Natural killer cell treated with Interleukin-12 subunit alpha and Interleukin-12 subunit beta and Interleukin-15 and Interleukin-18, amount 100 ng/mL, for 72 hours (primary cell): ENCODE data around the gene BRAT1. TPM values are rescaled to one million over a fixed set of nuclear protein-coding genes. Genes with fewer than 3 reads are reported as not detected.

Experiments
- ATAC-seq, 2 donors: fragments of 150-1000 bp; cut with Tn5 transposase in 1 of 2; sonication (Bioruptor Pico), chemical (Tn5 transposase) in 1 of 2; 2 replicates each; pipeline ENCODE4 v1.10.0; 2021
- DNase-seq: peaks from one replicate; pipeline ENCODE4 v3.0.0; 2022; ENCODE audit warnings: low spot score
- H3K27ac Mint-ChIP-seq, 2 donors: 1 replicate in 1 of 2; 2 replicates in 1 of 2; pipeline ENCODE4 v1.8.0; 2022; ENCODE audit warnings: mixed read lengths in 2 of 2, mild to moderate bottlenecking in 1 of 2, moderate library complexity in 1 of 2
- H3K27me3 Mint-ChIP-seq, 2 donors: 1 replicate in 1 of 2; 2 replicates in 1 of 2; pipeline ENCODE4 v1.8.0; 2022; ENCODE audit warnings: mixed read lengths in 2 of 2
- H3K36me3 Mint-ChIP-seq: one replicate; pipeline ENCODE4 v1.8.0; 2022; ENCODE audit warnings: mixed read lengths
- H3K4me1 Mint-ChIP-seq, 2 donors: 1 replicate in 1 of 2; 2 replicates in 1 of 2; pipeline ENCODE4 v1.8.0; 2022; ENCODE audit warnings: low read depth in 2 of 2, mixed read lengths in 2 of 2, mild to moderate bottlenecking in 1 of 2
- H3K4me3 Mint-ChIP-seq: one replicate; pipeline ENCODE4 v1.8.0; 2022; ENCODE audit warnings: mixed read lengths
- H3K9me3 Mint-ChIP-seq: 2 replicates; pipeline ENCODE4 v1.8.0; 2022; ENCODE audit warnings: mixed read lengths
- total RNA-seq, 2 donors: library from RNA; stranded (reverse); gene quantifications; one replicate each; pipeline ENCODE4 v1.2.3, GENCODE V29; 2022

BRAT1 gene
- total RNA-seq, 2 donors from 2014 or later: 27.0 to 61.4 TPM

GRCh38 chr7:2507208-2507916, 48.0 kb downstream of the BRAT1 start:
- H3K9me3 Mint-ChIP-seq: no peaks in the 10 kb centered on the region
- H3K27me3 Mint-ChIP-seq: no peaks in the 10 kb centered on the region
- no peak for ATAC-seq
- H3K4me1 Mint-ChIP-seq: peaks cover 18 to 26% of the 10 kb centered on the region in 2 donors
- no peak overlapping the region for H3K27ac Mint-ChIP-seq
- no peaks in the 10 kb centered on the region for H3K36me3 Mint-ChIP-seq
- DNase-seq: no peak
- no peak overlapping the region for H3K4me3 Mint-ChIP-seq

- H3K4me3 Mint-ChIP-seq: no peak overlapping the region
Measured at GRCh38 chr7:2505401-2505800, 49.9 kb downstream of the BRAT1 start.

GRCh38 chr7:2504889-2505375, 50.4 kb downstream of the BRAT1 start:
- Mint-ChIP-seq H3K27ac (no peak overlapping the region), H3K4me1 (peaks cover 13 to 17% of the 10 kb centered on the region in 2 donors), H3K4me3 (no peak overlapping the region), H3K9me3 (no peaks in the 10 kb centered on the region), H3K27me3 (no peaks in the 10 kb centered on the region), H3K36me3 (no peaks in the 10 kb centered on the region)
- DNase-seq (no peak), ATAC-seq (no peak)

More at GRCh38 chr7:2505401-2505800, 49.9 kb downstream of the BRAT1 start:
- H3K27ac Mint-ChIP-seq: no peak overlapping the region
- ATAC-seq (no peak), DNase-seq (no peak)
- no peaks in the 10 kb centered on the region for H3K9me3 Mint-ChIP-seq
- H3K27me3 Mint-ChIP-seq: no peaks in the 10 kb centered on the region
- peaks cover 13 to 20% of the 10 kb centered on the region in 2 donors for H3K4me1 Mint-ChIP-seq
- no peaks in the 10 kb centered on the region for H3K36me3 Mint-ChIP-seq

- H3K9me3 Mint-ChIP-seq: no peaks in the 10 kb centered on the region
- no peaks in the 10 kb centered on the region for H3K27me3 Mint-ChIP-seq
- peaks cover 11 to 15% of the 10 kb centered on the region in 2 donors for H3K4me1 Mint-ChIP-seq
- no peak for DNase-seq
- no peak overlapping the region for H3K4me3 Mint-ChIP-seq
- no peak for ATAC-seq
- no peak overlapping the region for H3K27ac Mint-ChIP-seq
- H3K36me3 Mint-ChIP-seq: no peaks in the 10 kb centered on the region
Measured at GRCh38 chr7:2504128-2504888, 51.0 kb downstream of the BRAT1 start.

GRCh38 chr7:2503056-2503941, 52.0 kb downstream of the BRAT1 start:
- H3K27me3 Mint-ChIP-seq: no peaks in the 10 kb centered on the region
- H3K9me3 Mint-ChIP-seq: no peaks in the 10 kb centered on the region
- H3K4me3 Mint-ChIP-seq: no peak overlapping the region
- H3K27ac Mint-ChIP-seq: no peak overlapping the region
- ATAC-seq: no peak
- no peaks in the 10 kb centered on the region for H3K36me3 Mint-ChIP-seq
- H3K4me1 Mint-ChIP-seq: peaks cover under 1 to 5% of the 10 kb centered on the region in 2 donors
- no peak for DNase-seq

- Mint-ChIP-seq H3K4me1 (peaks cover 0 to 3% of the 10 kb centered on the region in 2 donors), H3K27ac (no peak overlapping the region), H3K36me3 (no peaks in the 10 kb centered on the region), H3K4me3 (no peak overlapping the region), H3K27me3 (no peaks in the 10 kb centered on the region), H3K9me3 (no peaks in the 10 kb centered on the region)
- DNase-seq (no peak), ATAC-seq (no peak)
Measured at GRCh38 chr7:2502647-2502966, 52.7 kb downstream of the BRAT1 start.

- DNase-seq (no peak), ATAC-seq (no peak)
- Mint-ChIP-seq H3K36me3 (no peaks in the 10 kb centered on the region), H3K4me1 (peaks cover 0 to 3% of the 10 kb centered on the region in 2 donors), H3K9me3 (no peaks in the 10 kb centered on the region), H3K27me3 (no peaks in the 10 kb centered on the region), H3K4me3 (no peak overlapping the region), H3K27ac (no peak overlapping the region)
Measured at GRCh38 chr7:2501947-2502646, 53.2 kb downstream of the BRAT1 start.

GRCh38 chr7:2500701-2501100, 54.6 kb downstream of the BRAT1 start:
- DNase-seq (no peak), ATAC-seq (no peak)
- H3K4me3 Mint-ChIP-seq: no peak overlapping the region
- H3K27ac Mint-ChIP-seq: no peak overlapping the region
- no peaks in the 10 kb centered on the region for H3K9me3 Mint-ChIP-seq
- H3K36me3 Mint-ChIP-seq: no peaks in the 10 kb centered on the region
- no peaks in the 10 kb centered on the region for H3K4me1 Mint-ChIP-seq
- H3K27me3 Mint-ChIP-seq: no peaks in the 10 kb centered on the region

- Mint-ChIP-seq H3K4me3 (no peak overlapping the region), H3K9me3 (no peaks in the 10 kb centered on the region), H3K27me3 (no peaks in the 10 kb centered on the region), H3K36me3 (no peaks in the 10 kb centered on the region), H3K27ac (no peak overlapping the region), H3K4me1 (no peaks in the 10 kb centered on the region)
- no peak for ATAC-seq
- no peak for DNase-seq
Measured at GRCh38 chr7:2499719-2500430, 55.4 kb downstream of the BRAT1 start.

GRCh38 chr7:2499181-2499580, 56.1 kb downstream of the BRAT1 start:
- Mint-ChIP-seq H3K36me3 (no peaks in the 10 kb centered on the region), H3K27me3 (no peaks in the 10 kb centered on the region), H3K4me3 (no peak overlapping the region), H3K4me1 (no peaks in the 10 kb centered on the region), H3K27ac (no peak overlapping the region), H3K9me3 (no peaks in the 10 kb centered on the region)
- DNase-seq (no peak), ATAC-seq (no peak)

GRCh38 chr7:2498708-2499107, 56.6 kb downstream of the BRAT1 start:
- H3K4me3 Mint-ChIP-seq: no peak overlapping the region
- H3K27ac Mint-ChIP-seq: no peak overlapping the region
- H3K9me3 Mint-ChIP-seq: no peaks in the 10 kb centered on the region
- no peaks in the 10 kb centered on the region for H3K36me3 Mint-ChIP-seq
- H3K4me1 Mint-ChIP-seq: no peaks in the 10 kb centered on the region
- DNase-seq (no peak), ATAC-seq (no peak)
- no peaks in the 10 kb centered on the region for H3K27me3 Mint-ChIP-seq

GRCh38 chr7:2497500-2498336, 57.6 kb downstream of the BRAT1 start:
- ATAC-seq: no peak
- Mint-ChIP-seq H3K36me3 (no peaks in the 10 kb centered on the region), H3K4me3 (no peak overlapping the region), H3K4me1 (no peaks in the 10 kb centered on the region), H3K27me3 (peaks cover 0 to 3% of the 10 kb centered on the region in 2 donors), H3K27ac (no peak overlapping the region), H3K9me3 (no peaks in the 10 kb centered on the region)
- DNase-seq: no peak
